Lower lobe of right lung (tissue), 2 donors: ENCODE results near the gene HSPA12A. TPM values are rescaled to one million over a fixed set of nuclear protein-coding genes. Genes with fewer than 3 reads are reported as not detected.

Experiments
- ATAC-seq, 2 donors: fragments of 200-7000 bp; cut with Tn5 transposase; one replicate each; pipeline ENCODE4 v1.9.1; 2020 to 2022; ENCODE audit warnings: mild to moderate bottlenecking in 2 of 2, moderate library complexity in 2 of 2
- DNase-seq: peaks from one replicate; pipeline ENCODE4 v3.0.0-alpha.2; 2020
- H3K27ac ChIP-seq: fragments of 200-600 bp; one replicate; pipeline ENCODE4 v1.8.0; 2022
- H3K27me3 ChIP-seq: fragments of 200-600 bp; one replicate; pipeline ENCODE4 v1.8.0; 2022; ENCODE audit warnings: low read depth
- H3K36me3 ChIP-seq: fragments of 200-600 bp; one replicate; pipeline ENCODE4 v1.8.0; 2022; ENCODE audit warnings: mild to moderate bottlenecking
- H3K4me1 ChIP-seq: fragments of 200-600 bp; one replicate; pipeline ENCODE4 v1.8.0; 2022
- H3K4me3 ChIP-seq: fragments of 200-600 bp; one replicate; pipeline ENCODE4 v1.8.0; 2022; ENCODE audit warnings: mild to moderate bottlenecking
- H3K9me3 ChIP-seq: fragments of 200-600 bp; one replicate; pipeline ENCODE4 v1.8.0; 2022
- CTCF ChIP-seq: fragments of 200-600 bp; IDR thresholded peaks from one replicate; pipeline ENCODE4 v1.8.0; 2022; ENCODE audit warnings: antibody characterized with exemption, mild to moderate bottlenecking
- intact Hi-C: fragments of 100-400 bp; cut with DNase I; formaldehyde crosslinking; loops from one replicate; pipeline ENCODE4 v1.11.0; 2022
- total RNA-seq: library from RNA; stranded (reverse); fragmentation: NEBNext Ultra II Directional; extraction: Animal tissue kit (Norgen Biotek cat#: 25700); gene quantifications from one replicate; pipeline ENCODE4 v1.2.1, GENCODE V29; 2021
- donor health status: DM: no; HTN: yes; CAD: no; lungs with severe emphysema.

HSPA12A gene
- total RNA-seq, 1 donor from 2014 or later: 8.8 TPM

- Histone ChIP-seq H3K36me3 (no peaks in the 10 kb centered on the region), H3K4me1 (no peaks in the 10 kb centered on the region), H3K9me3 (no peaks in the 10 kb centered on the region), H3K27me3 (peaks cover 6% of the 10 kb centered on the region), H3K4me3 (no peak overlapping the region), H3K27ac (no peak overlapping the region)
- no peak for DNase-seq
- no peak for ATAC-seq
- intact Hi-C loops: no loop called here
- TF ChIP-seq CTCF: no peak
These were observed 22.6 kb upstream of the HSPA12A start for GRCh38 chr10:116764979-116765378.

GRCh38 chr10:116763440-116763839, 21.1 kb upstream of the HSPA12A start:
- H3K36me3 ChIP-seq: no peaks in the 10 kb centered on the region
- no peak for TF ChIP-seq CTCF
- intact Hi-C loops: no loop called here
- DNase-seq (no peak), ATAC-seq (no peak)
- no peak overlapping the region for H3K4me3 ChIP-seq
- no peaks in the 10 kb centered on the region for H3K4me1 ChIP-seq
- H3K9me3 ChIP-seq: no peaks in the 10 kb centered on the region
- peaks cover 6% of the 10 kb centered on the region for H3K27me3 ChIP-seq
- no peak overlapping the region for H3K27ac ChIP-seq

- Histone ChIP-seq H3K4me1 (no peaks in the 10 kb centered on the region), H3K27me3 (no peaks in the 10 kb centered on the region), H3K9me3 (no peaks in the 10 kb centered on the region), H3K4me3 (no peak overlapping the region), H3K36me3 (no peaks in the 10 kb centered on the region), H3K27ac (no peak overlapping the region)
- no peak for DNase-seq
- no peak for ATAC-seq
- intact Hi-C loops: no loop called here
- TF ChIP-seq CTCF: no peak
These were observed 19.5 kb upstream of the HSPA12A start for GRCh38 chr10:116761883-116762282.

- no peak for DNase-seq
- intact Hi-C loops: no loop called here
- Histone ChIP-seq H3K27me3 (no peaks in the 10 kb centered on the region), H3K4me3 (no peak overlapping the region), H3K9me3 (no peaks in the 10 kb centered on the region), H3K36me3 (no peaks in the 10 kb centered on the region), H3K27ac (no peak overlapping the region), H3K4me1 (no peaks in the 10 kb centered on the region)
- no peak for ATAC-seq
- no peak for TF ChIP-seq CTCF
These were observed 18.6 kb upstream of the HSPA12A start for GRCh38 chr10:116760919-116761318.

GRCh38 chr10:116757246-116757645, 14.9 kb upstream of the HSPA12A start:
- H3K4me1 ChIP-seq: no peaks in the 10 kb centered on the region
- DNase-seq: no peak
- no peak overlapping the region for H3K27ac ChIP-seq
- no peaks in the 10 kb centered on the region for H3K36me3 ChIP-seq
- no peak for TF ChIP-seq CTCF
- intact Hi-C loops: no loop called here
- ATAC-seq: no peak
- H3K27me3 ChIP-seq: no peaks in the 10 kb centered on the region
- H3K9me3 ChIP-seq: no peaks in the 10 kb centered on the region
- H3K4me3 ChIP-seq: no peak overlapping the region

GRCh38 chr10:116756277-116756676, 13.9 kb upstream of the HSPA12A start:
- intact Hi-C loops: no loop called here
- H3K27ac ChIP-seq: no peak overlapping the region
- no peaks in the 10 kb centered on the region for H3K27me3 ChIP-seq
- no peaks in the 10 kb centered on the region for H3K4me1 ChIP-seq
- H3K4me3 ChIP-seq: no peak overlapping the region
- TF ChIP-seq CTCF: no peak
- no peaks in the 10 kb centered on the region for H3K9me3 ChIP-seq
- ATAC-seq (peak; percentile 38 to 58), DNase-seq (no peak)
- H3K36me3 ChIP-seq: no peaks in the 10 kb centered on the region
